HEK293T (cell line): ENCODE measurements around the gene PTPRZ1.

ENCODE experiments used
- ARNT ChIP-seq: fragments of 450-650 bp; IDR thresholded peaks from 2 replicates; pipeline ENCODE4 v1.6.1; 2017; ENCODE audit warnings: mild to moderate bottlenecking
- BHLHE40 ChIP-seq: fragments of 450-650 bp; IDR thresholded peaks from 2 replicates; pipeline ENCODE4 v1.6.1; 2016; ENCODE audit warnings: mild to moderate bottlenecking, moderate library complexity, borderline replicate concordance
- CTBP1 ChIP-seq: fragments of 450-650 bp; IDR thresholded peaks from 2 replicates; pipeline ENCODE4 v1.6.1; 2016; ENCODE audit warnings: borderline replicate concordance
- ELF4 ChIP-seq: fragments of 450-650 bp; IDR thresholded peaks from 2 replicates; pipeline ENCODE4 v1.6.1; 2017; ENCODE audit warnings: antibody characterized with exemption
- FOXA1 ChIP-seq: fragments of 450-650 bp; IDR thresholded peaks from 2 replicates; pipeline ENCODE4 v1.6.1; 2016; ENCODE audit warnings: mild to moderate bottlenecking
- FOXM1 ChIP-seq: fragments of 450-650 bp; IDR thresholded peaks from 2 replicates; pipeline ENCODE4 v1.6.1; 2017; ENCODE audit warnings: mild to moderate bottlenecking, borderline replicate concordance
- LEF1 ChIP-seq: fragments of 450-650 bp; IDR thresholded peaks from 2 replicates; pipeline ENCODE4 v1.6.1; 2017; ENCODE audit warnings: mild to moderate bottlenecking, borderline replicate concordance
- PKNOX1 ChIP-seq: fragments of 450-650 bp; IDR thresholded peaks from 2 replicates; pipeline ENCODE4 v1.6.1; 2016
- SUZ12 ChIP-seq: fragments of 450-650 bp; IDR thresholded peaks from 2 replicates; pipeline ENCODE4 v1.6.1; 2016; ENCODE audit warnings: mild to moderate bottlenecking
- ZNF384 ChIP-seq: fragments of 450-650 bp; IDR thresholded peaks from 2 replicates; pipeline ENCODE4 v1.6.1; 2016

GRCh38 chr7:121871188-121871587 is 1.8 kb upstream of the PTPRZ1 start:
- no peak for TF ChIP-seq ELF4
- TF ChIP-seq BHLHE40: no peak
- no peak for TF ChIP-seq ARNT
- no peak for TF ChIP-seq SUZ12
- no peak for TF ChIP-seq FOXM1
- TF ChIP-seq LEF1: no peak
- no peak for TF ChIP-seq CTBP1
- no peak for TF ChIP-seq PKNOX1
- TF ChIP-seq FOXA1: no peak
- no peak for TF ChIP-seq ZNF384
